Measurements from ENCODE around the gene USP38. TPM values are rescaled to one million over a fixed set of nuclear protein-coding genes. Genes with fewer than 3 reads are reported as not detected.

The USP38 gene
- total RNA-seq, 1 donor from 2014 or later, result 27.7 TPM

DNA sequence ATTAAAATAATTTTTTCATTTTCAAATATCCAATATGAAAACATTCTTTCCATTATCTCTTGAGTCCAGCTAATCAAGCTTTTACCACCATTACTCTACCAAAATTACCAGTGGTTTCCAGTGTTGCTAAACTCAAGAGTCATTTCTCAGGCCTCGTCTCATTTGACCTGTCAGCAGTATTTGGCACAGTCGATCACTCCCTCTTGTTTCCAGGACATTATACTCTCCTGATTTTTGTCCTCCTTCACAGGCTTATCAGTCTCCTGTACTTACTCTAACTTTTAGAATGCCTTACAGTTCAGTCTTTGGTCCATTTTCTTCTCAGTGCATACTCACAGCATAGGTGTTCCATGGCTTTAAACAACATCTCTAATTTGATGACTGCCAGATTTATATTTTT, 11.6 kb downstream of the USP38 start:
- TF ChIP-seq, protein P1, sequence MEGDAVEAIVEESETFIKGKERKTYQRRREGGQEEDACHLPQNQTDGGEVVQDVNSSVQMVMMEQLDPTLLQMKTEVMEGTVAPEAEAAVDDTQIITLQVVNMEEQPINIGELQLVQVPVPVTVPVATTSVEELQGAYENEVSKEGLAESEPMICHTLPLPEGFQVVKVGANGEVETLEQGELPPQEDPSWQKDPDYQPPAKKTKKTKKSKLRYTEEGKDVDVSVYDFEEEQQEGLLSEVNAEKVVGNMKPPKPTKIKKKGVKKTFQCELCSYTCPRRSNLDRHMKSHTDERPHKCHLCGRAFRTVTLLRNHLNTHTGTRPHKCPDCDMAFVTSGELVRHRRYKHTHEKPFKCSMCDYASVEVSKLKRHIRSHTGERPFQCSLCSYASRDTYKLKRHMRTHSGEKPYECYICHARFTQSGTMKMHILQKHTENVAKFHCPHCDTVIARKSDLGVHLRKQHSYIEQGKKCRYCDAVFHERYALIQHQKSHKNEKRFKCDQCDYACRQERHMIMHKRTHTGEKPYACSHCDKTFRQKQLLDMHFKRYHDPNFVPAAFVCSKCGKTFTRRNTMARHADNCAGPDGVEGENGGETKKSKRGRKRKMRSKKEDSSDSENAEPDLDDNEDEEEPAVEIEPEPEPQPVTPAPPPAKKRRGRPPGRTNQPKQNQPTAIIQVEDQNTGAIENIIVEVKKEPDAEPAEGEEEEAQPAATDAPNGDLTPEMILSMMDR (IDR thresholded peaks at IDR 0.05; ENCODE audit: insufficient read depth, low read length, poor library complexity, severe bottlenecking), result no peak
- Histone ChIP-seq H3K36me3 (ENCODE audit: control insufficient read depth, insufficient read depth, low read length) (no peaks in the 10 kb centered on the region), H3K4me3 (ENCODE audit: low read depth, low read length) (no peak overlapping the region), H3K27me3 (ENCODE audit: control insufficient read depth, insufficient read depth, low read length) (no peaks in the 10 kb centered on the region)
- DNase-seq (ENCODE audit: low read depth), result no peak

DNA sequence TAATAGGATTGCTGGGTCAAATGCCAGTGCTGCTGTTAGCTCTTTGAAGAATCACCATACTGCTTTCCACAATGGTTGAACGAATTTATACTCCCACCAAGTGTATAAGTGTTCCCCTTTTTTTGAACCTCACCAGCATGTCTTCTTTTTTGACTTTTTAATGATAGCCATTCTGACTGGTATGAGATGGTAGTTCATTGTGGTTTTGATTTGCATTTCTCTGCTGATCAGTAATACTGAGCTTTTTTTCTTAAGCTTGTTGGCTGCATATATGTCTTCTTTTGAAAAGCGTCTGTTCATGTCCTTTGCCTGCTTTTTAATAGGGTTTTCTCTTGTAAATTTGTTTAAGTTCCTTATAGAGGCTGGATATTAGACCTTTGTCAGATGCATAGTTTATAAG, 14.8 kb downstream of the USP38 start:
- DNase-seq (ENCODE audit: low read depth), result no peak
- TF ChIP-seq, protein P1 (IDR thresholded peaks at IDR 0.05; ENCODE audit: insufficient read depth, low read length, poor library complexity, severe bottlenecking), result no peak
- Histone ChIP-seq H3K27me3 (ENCODE audit: control insufficient read depth, insufficient read depth, low read length) (no peaks in the 10 kb centered on the region), H3K4me3 (ENCODE audit: low read depth, low read length) (no peak overlapping the region), H3K36me3 (ENCODE audit: control insufficient read depth, insufficient read depth, low read length) (no peaks in the 10 kb centered on the region)

DNA sequence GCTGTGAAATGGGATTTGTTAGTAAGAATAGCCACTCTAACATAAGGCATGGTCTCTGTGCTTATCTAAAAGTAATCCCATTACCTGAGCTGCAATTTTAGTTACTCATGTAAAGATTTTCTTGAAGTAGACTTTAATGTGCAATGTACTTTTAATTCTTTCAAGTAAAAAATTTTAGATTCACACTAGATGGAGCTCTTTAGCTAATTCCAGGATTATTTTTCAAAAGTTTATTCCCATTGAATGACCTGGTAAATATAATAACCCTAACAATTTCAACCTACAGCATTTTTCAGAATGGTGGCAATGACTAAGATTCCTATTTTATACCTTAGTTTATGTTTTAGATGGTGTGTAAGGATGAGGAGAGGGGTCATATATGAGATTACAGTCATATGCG, 18.1 kb downstream of the USP38 start:
- no peaks in the 10 kb centered on the region for H3K27me3 ChIP-seq (ENCODE audit: control insufficient read depth, insufficient read depth, low read length)
- TF ChIP-seq, protein P1 (IDR thresholded peaks at IDR 0.05; ENCODE audit: insufficient read depth, low read length, poor library complexity, severe bottlenecking), result no peak
- DNase-seq (ENCODE audit: low read depth), result no peak
- H3K4me3 ChIP-seq (ENCODE audit: low read depth, low read length), result no peak overlapping the region
- no peaks in the 10 kb centered on the region for H3K36me3 ChIP-seq (ENCODE audit: control insufficient read depth, insufficient read depth, low read length)

DNA sequence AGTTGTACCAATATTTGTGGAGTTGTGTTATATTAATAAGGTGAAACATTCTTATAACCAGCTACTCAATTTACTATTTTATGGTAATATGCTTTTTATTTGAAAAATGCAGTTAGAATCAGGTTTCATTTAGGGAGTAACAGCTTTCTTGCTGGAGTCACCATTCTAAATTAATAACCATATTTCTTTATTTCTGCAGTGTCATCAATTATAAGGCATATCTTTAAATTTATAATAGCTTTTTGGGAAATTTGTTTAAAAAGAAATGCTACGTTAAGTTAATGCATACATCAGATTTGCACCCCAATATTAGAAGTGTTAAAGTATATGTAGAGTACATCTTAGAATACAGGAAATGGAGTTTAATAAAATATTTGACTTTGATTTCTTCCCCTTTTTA, 18.9 kb downstream of the USP38 start:
- no peak for DNase-seq (ENCODE audit: low read depth)
- H3K4me3 ChIP-seq (ENCODE audit: low read depth, low read length), result no peak overlapping the region
- H3K27me3 ChIP-seq (ENCODE audit: control insufficient read depth, insufficient read depth, low read length), result no peaks in the 10 kb centered on the region
- TF ChIP-seq, protein P1 (IDR thresholded peaks at IDR 0.05; ENCODE audit: insufficient read depth, low read length, poor library complexity, severe bottlenecking), result no peak
- no peaks in the 10 kb centered on the region for H3K36me3 ChIP-seq (ENCODE audit: control insufficient read depth, insufficient read depth, low read length)

DNA sequence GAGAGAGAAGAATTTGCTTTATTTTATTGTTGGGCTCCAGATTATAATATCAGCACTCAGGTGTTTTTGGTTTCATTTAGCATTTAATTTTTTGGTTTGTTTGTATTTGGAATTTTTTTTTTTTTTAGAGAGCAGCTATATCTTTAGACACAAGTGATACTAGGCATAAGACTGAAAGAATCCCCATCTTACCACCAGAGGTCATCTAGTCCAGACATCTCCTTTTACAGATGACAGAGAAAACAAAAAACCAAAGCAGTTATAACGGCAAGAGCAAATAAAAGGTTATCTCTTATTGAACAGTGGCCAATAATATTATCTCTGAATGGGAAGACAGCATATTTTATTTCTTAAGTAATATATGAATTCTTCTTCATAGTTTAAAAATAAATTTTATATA, 22.8 kb downstream of the USP38 start:
- Histone ChIP-seq H3K36me3 (ENCODE audit: control insufficient read depth, insufficient read depth, low read length) (no peaks in the 10 kb centered on the region), H3K4me3 (ENCODE audit: low read depth, low read length) (no peak overlapping the region), H3K27me3 (ENCODE audit: control insufficient read depth, insufficient read depth, low read length) (no peaks in the 10 kb centered on the region)
- TF ChIP-seq, protein P1 (IDR thresholded peaks at IDR 0.05; ENCODE audit: insufficient read depth, low read length, poor library complexity, severe bottlenecking), result no peak
- no peak for DNase-seq (ENCODE audit: low read depth)

DNA sequence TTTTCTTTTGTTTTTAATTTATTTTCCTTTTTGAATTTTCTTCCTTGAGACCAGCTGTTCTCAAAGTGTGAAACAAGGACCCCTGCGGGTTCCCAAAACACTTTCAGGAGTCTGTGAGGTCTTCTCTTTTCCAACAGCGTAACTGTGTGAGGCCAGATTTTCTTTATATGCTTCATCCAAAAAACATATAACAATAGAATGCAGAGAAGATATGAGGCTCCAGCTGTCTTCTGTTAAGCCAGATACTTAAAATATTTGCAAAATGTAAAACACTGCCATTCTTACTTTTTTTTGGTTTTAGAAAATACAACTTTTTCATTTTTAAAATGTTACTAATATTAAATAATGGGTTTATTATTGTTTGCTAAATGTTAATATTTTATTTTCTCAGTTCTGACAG, 27.8 kb downstream of the USP38 start:
- Histone ChIP-seq H3K36me3 (ENCODE audit: control insufficient read depth, insufficient read depth, low read length) (no peaks in the 10 kb centered on the region), H3K4me3 (ENCODE audit: low read depth, low read length) (no peak overlapping the region), H3K27me3 (ENCODE audit: control insufficient read depth, insufficient read depth, low read length) (no peaks in the 10 kb centered on the region)
- no peak for DNase-seq (ENCODE audit: low read depth)
- TF ChIP-seq, protein P1 (IDR thresholded peaks at IDR 0.05; ENCODE audit: insufficient read depth, low read length, poor library complexity, severe bottlenecking), result no peak

All from kidney epithelial cell (primary cell).